HG03095 (cell line): ENCODE data around the gene HEPACAM.

Experiments used
- ATAC-seq: cut with Tn5 transposase; IDR thresholded peaks from one replicate; pipeline ENCODE4 v1.9.1; 2021; ENCODE audit warnings: moderate library complexity; ENCODE audit not compliant: unreplicated experiment

HEPACAM gene

GRCh38 chr11:124886978-124887666, 48.7 kb downstream of the HEPACAM start:
- no peak for ATAC-seq

GRCh38 chr11:124886476-124886875, 49.4 kb downstream of the HEPACAM start:
- no peak for ATAC-seq

GRCh38 chr11:124884869-124885479, 50.9 kb downstream of the HEPACAM start:
- no peak for ATAC-seq

GRCh38 chr11:124884340-124884739, 51.5 kb downstream of the HEPACAM start:
- ATAC-seq, result no peak

- no peak for ATAC-seq
Observed at GRCh38 chr11:124882339-124883071, 53.3 kb downstream of the HEPACAM start.

GRCh38 chr11:124880958-124881357, 54.9 kb downstream of the HEPACAM start:
- ATAC-seq, result no peak

- ATAC-seq, result no peak
Observed at GRCh38 chr11:124880290-124880611, 55.6 kb downstream of the HEPACAM start.

GRCh38 chr11:124879493-124880289, 56.2 kb downstream of the HEPACAM start:
- ATAC-seq, result no peak

- ATAC-seq, result no peak
Observed at GRCh38 chr11:124878759-124879492, 56.9 kb downstream of the HEPACAM start.

- no peak for ATAC-seq
Observed at GRCh38 chr11:124877910-124878758, 57.7 kb downstream of the HEPACAM start.

DNA sequence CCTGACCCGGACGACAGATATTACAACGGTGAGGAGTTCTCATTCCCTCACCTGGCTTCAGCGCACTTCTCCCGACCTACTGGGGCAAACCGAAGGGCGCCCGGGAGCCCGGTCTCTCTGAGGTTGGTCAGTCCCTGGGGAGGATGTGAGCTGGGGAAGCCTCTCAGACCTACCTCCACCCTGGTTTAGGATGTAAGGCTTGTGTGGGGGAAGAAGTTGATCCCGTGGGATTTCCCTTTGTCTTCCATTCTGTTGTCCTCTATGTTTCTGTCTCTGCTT, 58.3 kb downstream of the HEPACAM start:
- no peak for ATAC-seq

DNA sequence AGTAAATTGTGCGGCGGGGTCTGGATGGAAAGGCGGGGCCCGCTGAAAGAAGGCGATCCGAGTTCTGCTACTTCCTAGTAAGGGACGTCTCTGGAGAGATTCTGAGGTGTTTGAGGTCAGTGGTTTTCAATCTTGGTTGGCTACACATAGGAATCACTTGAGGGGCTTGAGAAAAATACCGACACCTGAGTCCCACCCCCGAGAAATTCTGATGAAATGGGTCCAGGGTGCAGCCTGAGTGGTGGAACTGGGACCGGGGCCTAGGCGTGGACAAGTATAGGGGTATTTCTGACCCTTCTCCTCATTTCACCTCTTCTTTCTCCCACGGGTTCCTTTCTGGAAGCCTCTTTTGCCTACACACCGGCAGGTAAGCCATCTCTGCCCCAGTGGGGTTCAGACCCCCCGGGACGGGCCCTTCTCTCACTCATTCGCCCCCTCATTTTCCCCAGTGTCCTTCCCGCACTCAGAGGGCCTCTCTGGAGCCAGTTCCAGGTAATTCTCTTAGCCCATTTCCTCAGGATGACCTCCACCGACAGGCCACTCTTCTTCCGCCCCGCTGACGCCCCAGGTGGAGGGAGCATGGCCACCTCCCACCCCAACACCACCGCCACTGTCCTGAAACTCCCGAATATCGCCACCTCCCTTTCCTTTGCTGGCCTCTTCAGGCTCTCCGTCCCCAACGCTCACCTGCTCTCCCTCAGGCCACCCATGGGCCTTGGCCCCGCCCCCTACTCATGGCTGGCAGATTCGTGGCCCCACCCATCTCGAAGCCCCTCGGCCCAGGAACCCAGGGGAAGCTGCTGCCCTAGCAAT, 58.8 kb downstream of the HEPACAM start:
- no peak for ATAC-seq

- ATAC-seq, result peak; percentile 93
Observed at GRCh38 chr11:124875943-124876817, 59.7 kb downstream of the HEPACAM start.

GRCh38 chr11:124875401-124875800, 60.4 kb downstream of the HEPACAM start:
- ATAC-seq, result no peak

- ATAC-seq, result no peak
Observed at GRCh38 chr11:124874571-124875255, 61.1 kb downstream of the HEPACAM start.

DNA sequence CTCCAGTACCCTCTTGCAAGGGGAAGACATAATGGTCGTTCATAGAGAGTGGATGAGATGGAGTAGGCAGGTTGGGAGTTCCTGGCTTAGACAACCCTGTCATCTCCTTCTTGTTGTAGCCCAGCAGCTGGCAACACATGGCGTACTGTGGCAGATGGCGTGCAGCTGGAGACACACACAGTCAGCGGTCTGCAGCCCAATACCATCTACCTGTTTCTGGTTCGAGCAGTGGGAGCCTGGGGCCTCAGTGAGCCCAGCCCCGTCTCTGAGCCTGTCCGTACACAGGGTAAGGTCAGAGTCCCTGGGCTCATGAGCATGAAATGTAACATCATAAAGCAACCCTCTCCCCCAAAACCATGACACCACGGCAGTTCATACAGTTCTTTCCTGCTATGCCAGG, 61.9 kb downstream of the HEPACAM start:
- ATAC-seq, result no peak

GRCh38 chr11:124872741-124873140, 63.1 kb downstream of the HEPACAM start:
- ATAC-seq, result no peak

DNA sequence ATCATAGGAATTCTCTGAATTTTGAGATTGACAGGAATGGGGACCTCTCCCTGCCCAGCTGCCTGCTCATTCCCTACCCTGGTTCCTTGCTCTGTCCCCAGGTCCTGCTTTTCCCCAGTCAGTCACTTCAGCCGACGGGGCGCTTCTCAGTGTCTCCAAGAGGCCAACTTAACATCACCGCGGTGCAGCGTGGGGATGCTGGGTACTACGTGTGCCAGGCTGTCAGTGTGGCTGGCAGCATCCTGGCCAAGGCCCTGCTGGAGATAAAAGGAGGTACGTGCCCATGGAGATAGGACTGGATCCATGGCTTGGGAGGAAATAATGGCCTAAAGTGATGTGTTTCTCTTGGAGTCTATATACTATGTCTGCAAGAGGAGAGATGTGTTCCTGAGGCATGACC, 63.6 kb downstream of the HEPACAM start:
- no peak for ATAC-seq
